CMK (cell line): ENCODE data around the gene MAEA.

Source experiments
- DNase-seq: peaks from one replicate; pipeline ENCODE4 v3.0.0-alpha.2; 2010; ENCODE audit warnings: low read depth

Gene MAEA

GRCh38 chr4:1300466-1301455 lies 11.1 kb downstream of the MAEA start:
- no peak for DNase-seq

GRCh38 chr4:1302159-1302558 lies 12.5 kb downstream of the MAEA start:
- DNase-seq, result no peak

GRCh38 chr4:1305261-1305711 lies 15.6 kb downstream of the MAEA start:
- no peak for DNase-seq

GRCh38 chr4:1305781-1306455 lies 16.2 kb downstream of the MAEA start:
- DNase-seq, result no peak

GRCh38 chr4:1307951-1308735 lies 18.5 kb downstream of the MAEA start:
- no peak for DNase-seq

GRCh38 chr4:1309261-1310010 lies 19.7 kb downstream of the MAEA start:
- no peak for DNase-seq

GRCh38 chr4:1310031-1310795 lies 20.5 kb downstream of the MAEA start:
- no peak for DNase-seq

GRCh38 chr4:1310796-1311631 lies 21.3 kb downstream of the MAEA start:
- no peak for DNase-seq

- DNase-seq, result no peak
Observed at GRCh38 chr4:1312821-1313640, 23.3 kb downstream of the MAEA start.

GRCh38 chr4:1315306-1315705 lies 25.6 kb downstream of the MAEA start:
- no peak for DNase-seq

- no peak for DNase-seq
Observed at GRCh38 chr4:1315836-1316536, 26.3 kb downstream of the MAEA start.

GRCh38 chr4:1316537-1317168 lies 27.0 kb downstream of the MAEA start:
- DNase-seq, result no peak

- DNase-seq, result no peak
Observed at GRCh38 chr4:1317177-1318045, 27.7 kb downstream of the MAEA start.

- no peak for DNase-seq
Observed at GRCh38 chr4:1318046-1318375, 28.3 kb downstream of the MAEA start.

- DNase-seq, result no peak
Observed at GRCh38 chr4:1318488-1319213, 29.0 kb downstream of the MAEA start.

- DNase-seq, result no peak
Observed at GRCh38 chr4:1321486-1321885, 31.8 kb downstream of the MAEA start.
